ENCODE measurements around the gene PRM1.

The PRM1 gene

GRCh38 chr16:11251525-11252481 lies 29.3 kb downstream of the PRM1 start:
- DNase-seq: no peak

- no peak for DNase-seq
These were observed 30.2 kb downstream of the PRM1 start for GRCh38 chr16:11250786-11251524.

GRCh38 chr16:11250091-11250785 lies 30.9 kb downstream of the PRM1 start:
- DNase-seq: no peak

- DNase-seq: no peak
These were observed 31.7 kb downstream of the PRM1 start for GRCh38 chr16:11249233-11250061.

- DNase-seq: no peak
These were observed 33.0 kb downstream of the PRM1 start for GRCh38 chr16:11248133-11248532.

- no peak for DNase-seq
These were observed 35.1 kb downstream of the PRM1 start for GRCh38 chr16:11245988-11246387.

- DNase-seq: no peak
These were observed 35.9 kb downstream of the PRM1 start for GRCh38 chr16:11245222-11245737.

GRCh38 chr16:11242658-11243057 lies 38.5 kb downstream of the PRM1 start:
- DNase-seq: no peak

- DNase-seq: no peak
These were observed 39.5 kb downstream of the PRM1 start for GRCh38 chr16:11241480-11242204.

GRCh38 chr16:11240636-11241473 lies 40.3 kb downstream of the PRM1 start:
- DNase-seq: no peak

- DNase-seq: no peak
These were observed 41.2 kb downstream of the PRM1 start for GRCh38 chr16:11239644-11240632.

GRCh38 chr16:11238272-11239202 lies 42.6 kb downstream of the PRM1 start:
- no peak for DNase-seq

GRCh38 chr16:11236461-11237254 lies 44.5 kb downstream of the PRM1 start:
- no peak for DNase-seq

- no peak for DNase-seq
These were observed 45.5 kb downstream of the PRM1 start for GRCh38 chr16:11235703-11235991.

GRCh38 chr16:11234884-11235702 lies 46.0 kb downstream of the PRM1 start:
- no peak for DNase-seq

GRCh38 chr16:11233727-11234376 lies 47.3 kb downstream of the PRM1 start:
- DNase-seq: no peak
